ENCODE results near the gene PLCD4.

Gene PLCD4

DNA sequence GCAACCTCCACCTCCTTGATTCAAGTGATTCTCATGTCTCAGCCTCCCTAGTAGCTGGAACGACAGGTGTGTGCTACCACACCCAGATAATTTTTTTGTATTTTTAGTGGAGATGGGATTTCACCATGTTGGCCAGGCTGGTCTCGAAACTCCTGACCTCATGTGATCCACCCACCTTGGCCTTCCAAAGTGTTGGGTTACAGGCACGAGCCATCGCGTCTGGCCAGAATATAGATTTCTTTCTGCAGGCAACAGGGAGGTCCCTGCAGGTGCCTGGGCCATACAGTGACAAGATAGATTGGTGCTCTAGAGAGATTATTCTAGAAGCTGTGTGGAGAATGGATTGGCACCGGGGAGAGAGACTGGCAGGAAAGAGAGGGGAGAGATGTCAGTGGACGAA is 13.3 kb downstream of the PLCD4 start:
- no peak for DNase-seq (ENCODE audit: low spot score)

GRCh38 chr2:218622606-218623365 is 15.1 kb downstream of the PLCD4 start:
- peak; percentile 13 for DNase-seq (ENCODE audit: low spot score)

GRCh38 chr2:218623366-218623705 is 15.6 kb downstream of the PLCD4 start:
- DNase-seq (ENCODE audit: low spot score), result no peak

- DNase-seq (ENCODE audit: low spot score), result no peak
These were observed 18.7 kb downstream of the PLCD4 start for GRCh38 chr2:218626369-218626768.

DNA sequence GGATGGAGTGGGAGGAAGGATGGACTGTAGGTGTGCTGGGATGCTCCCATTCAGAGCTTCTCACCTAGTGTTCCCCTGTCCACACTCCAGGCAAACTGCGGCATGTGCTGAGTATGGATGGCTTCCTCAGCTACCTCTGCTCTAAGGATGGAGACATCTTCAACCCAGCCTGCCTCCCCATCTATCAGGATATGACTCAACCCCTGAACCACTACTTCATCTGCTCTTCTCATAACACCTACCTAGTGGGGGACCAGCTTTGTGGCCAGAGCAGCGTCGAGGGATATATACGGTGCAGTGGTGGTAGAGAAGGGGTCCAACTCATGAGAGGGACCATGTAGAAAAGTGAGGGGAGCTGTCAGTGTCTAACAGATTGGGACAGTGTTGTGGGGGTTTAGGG is 20.2 kb downstream of the PLCD4 start:
- no peak for DNase-seq (ENCODE audit: low spot score)

DNA sequence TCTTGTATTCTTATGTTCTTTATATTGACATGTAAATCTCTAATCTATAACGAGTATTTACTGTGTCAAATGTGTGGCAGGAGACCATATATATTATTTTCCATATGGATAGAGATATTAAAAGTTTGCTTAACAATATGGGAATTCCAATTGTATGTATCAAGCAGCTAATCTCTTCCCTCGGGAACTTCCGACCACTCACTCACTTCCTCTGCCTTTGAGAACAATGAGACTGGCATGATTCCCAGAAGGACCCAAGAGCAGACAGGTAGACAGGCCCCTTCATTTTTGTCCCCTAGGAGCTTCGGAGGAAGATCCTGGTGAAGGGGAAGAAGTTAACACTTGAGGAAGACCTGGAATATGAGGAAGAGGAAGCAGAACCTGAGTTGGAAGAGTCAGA is 24.1 kb downstream of the PLCD4 start:
- DNase-seq (ENCODE audit: low spot score), result no peak

GRCh38 chr2:218635719-218636118 is 28.0 kb downstream of the PLCD4 start:
- no peak for DNase-seq (ENCODE audit: low spot score)

GRCh38 chr2:218638372-218638771 is 30.7 kb downstream of the PLCD4 start:
- DNase-seq (ENCODE audit: low spot score), result no peak

GRCh38 chr2:218642121-218642656 is 34.5 kb downstream of the PLCD4 start:
- no peak for DNase-seq (ENCODE audit: low spot score)

DNA sequence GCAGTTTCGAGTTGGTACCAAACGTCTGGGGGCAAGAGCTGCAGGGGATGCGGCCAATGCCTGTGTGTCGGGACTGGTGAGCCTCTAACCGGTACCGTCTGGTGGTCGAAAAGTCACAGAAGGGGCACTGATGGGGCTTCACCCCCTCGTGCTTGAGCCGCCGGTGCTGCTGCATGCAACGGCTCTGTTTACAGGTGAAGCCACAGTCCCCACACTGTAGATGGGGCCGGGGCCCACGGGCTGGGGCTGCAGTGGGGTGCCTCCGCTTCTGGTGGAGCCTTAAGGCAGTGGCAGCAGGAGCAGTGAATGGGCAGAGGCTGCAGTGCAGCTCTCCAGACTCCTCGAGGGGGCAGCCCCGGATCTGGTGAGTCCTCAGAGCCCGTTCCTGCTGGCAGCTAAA is 35.1 kb downstream of the PLCD4 start:
- no peak for DNase-seq (ENCODE audit: low spot score)

- no peak for DNase-seq (ENCODE audit: low spot score)
These were observed 36.1 kb downstream of the PLCD4 start for GRCh38 chr2:218643751-218644310.

DNA sequence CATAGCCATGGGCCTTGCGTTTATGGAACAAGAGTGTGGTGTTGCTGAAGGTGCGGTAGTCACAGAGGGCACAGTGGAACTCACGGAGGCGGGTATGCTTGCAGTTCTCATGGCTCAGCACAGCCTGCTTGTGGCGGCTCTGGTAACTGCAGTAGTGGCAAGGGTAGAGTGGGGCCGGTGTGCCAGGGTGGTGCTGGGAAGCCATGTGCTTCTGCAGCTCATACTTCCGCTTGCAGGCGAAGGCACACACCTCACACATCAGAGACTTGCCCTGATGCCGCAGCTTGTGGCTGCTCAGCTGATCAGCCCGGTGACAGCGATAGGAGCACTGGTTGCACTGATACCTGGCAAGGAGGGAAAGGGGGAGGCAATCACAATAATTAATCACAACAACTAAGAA is 37.0 kb downstream of the PLCD4 start:
- no peak for DNase-seq (ENCODE audit: low spot score)

DNA sequence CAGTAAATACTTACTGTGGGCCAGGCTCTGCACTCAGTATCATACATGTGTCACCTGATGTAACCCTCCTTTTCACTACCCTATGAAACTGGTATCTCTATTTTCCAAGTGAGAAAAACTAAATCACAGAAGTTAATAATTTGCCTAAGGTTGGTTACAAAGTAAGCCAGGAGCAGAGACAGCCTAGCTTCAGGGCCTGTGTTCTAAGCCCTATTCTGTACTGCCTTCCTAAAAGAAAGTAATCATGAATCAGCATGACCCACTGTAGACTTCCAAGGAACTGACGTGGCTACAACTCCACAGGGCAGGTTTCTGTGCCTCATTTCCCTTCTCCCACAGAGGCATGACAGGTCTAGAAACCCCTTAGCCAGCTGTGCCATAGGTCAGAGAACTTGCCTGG is 37.4 kb downstream of the PLCD4 start:
- no peak for DNase-seq (ENCODE audit: low spot score)

DNA sequence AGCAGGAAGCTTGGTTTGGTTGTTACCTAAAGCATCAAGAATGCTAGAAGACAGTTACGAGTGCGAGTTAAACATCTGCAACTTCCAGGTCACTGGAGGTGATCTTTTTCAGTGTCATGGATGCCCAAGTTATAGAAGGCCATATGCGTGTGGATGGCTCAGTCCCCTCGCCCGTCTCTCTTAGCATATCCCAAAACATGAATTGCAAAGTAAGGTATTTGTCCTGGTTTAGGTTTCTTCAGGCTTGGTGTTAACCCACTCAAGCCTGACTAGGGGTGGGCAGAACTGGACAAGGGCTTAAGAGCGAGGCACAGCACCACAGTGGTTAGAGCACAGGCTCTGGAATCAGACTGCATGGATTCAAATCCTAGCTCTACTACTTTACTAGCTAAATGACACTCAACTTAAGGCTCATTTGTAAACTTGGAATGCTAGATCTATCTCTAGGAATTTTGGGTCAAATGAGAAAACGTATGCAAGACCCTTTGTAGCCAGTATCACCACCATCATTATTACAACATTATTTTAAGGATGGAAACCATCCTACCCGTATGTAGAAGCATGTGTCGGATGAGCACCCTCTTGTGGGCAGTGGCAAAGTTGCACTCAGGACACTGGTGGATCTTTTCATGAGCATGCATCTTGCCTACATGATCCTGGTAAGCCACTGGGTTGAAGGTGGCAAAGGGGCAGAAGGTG is 40.5 kb downstream of the PLCD4 start:
- peak; percentile 56 for DNase-seq (ENCODE audit: low spot score)

GRCh38 chr2:218648787-218649100 is 41.0 kb downstream of the PLCD4 start:
- no peak for DNase-seq (ENCODE audit: low spot score)

- DNase-seq (ENCODE audit: low spot score), result no peak
These were observed 48.1 kb downstream of the PLCD4 start for GRCh38 chr2:218655751-218656150.

DNA sequence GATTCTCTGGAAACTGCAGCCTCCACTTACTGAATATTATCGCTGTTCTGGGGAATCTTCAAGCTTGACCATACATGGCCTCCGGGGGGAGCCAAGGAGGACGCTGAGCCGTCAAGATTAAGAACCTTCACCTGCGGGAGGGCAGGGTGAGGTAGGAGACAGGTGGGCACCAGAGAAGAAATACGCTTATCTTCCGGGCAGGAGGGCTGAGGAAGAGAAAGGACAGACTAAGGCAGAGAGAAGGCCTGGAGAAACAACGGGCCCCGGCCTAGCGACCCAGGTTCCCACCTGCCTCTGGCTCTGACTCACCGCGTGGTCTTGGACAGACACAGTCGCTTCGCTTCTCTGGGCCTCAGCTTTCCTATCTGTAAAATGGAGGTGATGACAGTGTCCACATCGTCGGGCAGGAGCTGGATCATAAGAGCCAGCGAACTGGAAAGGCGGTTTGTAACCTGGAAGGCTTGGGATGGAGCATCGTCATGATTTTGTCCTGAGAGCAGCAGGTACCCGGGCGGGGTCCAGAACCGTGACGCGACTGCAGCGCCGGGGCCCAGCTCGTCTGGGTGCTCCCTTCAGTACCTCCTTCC is 51.1 kb downstream of the PLCD4 start:
- peak; percentile 20 for DNase-seq (ENCODE audit: low spot score)

GRCh38 chr2:218659258-218659987 is 51.7 kb downstream of the PLCD4 start, which contains the start of the genes BCS1L and ZNF142:
Gene BCS1L (plus strand): TSS chr2:218659683. CDS start chr2:218660988, 1,305 bp downstream.
Gene ZNF142 (minus strand): TSS chr2:218659623. CDS start chr2:218656429, 3,194 bp downstream.
- DNase-seq (ENCODE audit: low spot score), result peak; percentile 88

- DNase-seq (ENCODE audit: low spot score), result no peak
These were observed 52.3 kb downstream of the PLCD4 start for GRCh38 chr2:218659988-218660358.

GRCh38 chr2:218662377-218662776 is 54.7 kb downstream of the PLCD4 start:
- DNase-seq (ENCODE audit: low spot score), result no peak

- no peak for DNase-seq (ENCODE audit: low spot score)
These were observed 55.1 kb downstream of the PLCD4 start for GRCh38 chr2:218662827-218663226.

GRCh38 chr2:218663901-218664300 is 56.2 kb downstream of the PLCD4 start:
- no peak for DNase-seq (ENCODE audit: low spot score)

Measured in pons (tissue), 1 donor.